GM18498 (cell line): ENCODE measurements around the gene MACF1.
"Not testable (repeated sequence)": the region's sequence is repeated elsewhere in the genome, so short reads cannot be mapped to it uniquely, and the experiment has no call there.

Experiments used
- ATAC-seq: cut with Tn5 transposase; IDR thresholded peaks from one replicate; pipeline ENCODE4 v1.9.1; 2021; ENCODE audit warnings: mild to moderate bottlenecking, moderate library complexity; ENCODE audit not compliant: unreplicated experiment

The MACF1 gene

DNA sequence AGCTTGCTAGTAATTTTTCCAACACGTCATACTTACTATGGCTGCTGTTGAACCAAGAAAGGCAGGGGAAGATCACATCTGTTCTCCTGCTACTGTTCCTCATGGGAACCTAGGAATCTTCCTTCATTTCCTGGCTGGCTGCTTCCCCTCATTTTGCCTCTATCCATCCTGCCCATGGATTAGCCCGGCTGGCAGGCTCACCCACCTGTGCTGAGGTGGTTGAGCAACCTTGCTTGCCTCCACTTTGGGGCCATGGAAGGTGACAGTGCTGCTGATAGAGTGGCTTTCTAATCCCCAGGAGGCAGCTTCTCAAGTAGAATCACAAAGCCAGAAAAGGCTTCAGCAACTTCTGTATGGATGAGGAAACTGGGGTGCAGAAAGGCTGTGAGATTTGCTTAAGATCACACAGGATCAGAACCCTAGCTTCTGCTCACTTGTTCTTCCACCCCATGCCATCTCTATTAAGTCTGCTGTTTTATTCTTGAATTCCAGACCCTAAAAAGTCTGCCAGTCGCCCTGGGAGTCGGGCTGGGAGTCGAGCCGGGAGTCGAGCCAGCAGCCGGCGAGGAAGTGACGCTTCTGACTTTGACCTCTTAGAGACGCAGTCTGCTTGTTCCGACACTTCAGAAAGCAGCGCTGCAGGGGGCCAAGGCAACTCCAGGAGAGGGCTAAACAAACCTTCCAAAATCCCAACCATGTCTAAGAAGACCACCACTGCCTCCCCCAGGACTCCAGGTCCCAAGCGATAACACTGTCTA is 280.7 kb downstream of the MACF1 start:
- ATAC-seq = no peak

DNA sequence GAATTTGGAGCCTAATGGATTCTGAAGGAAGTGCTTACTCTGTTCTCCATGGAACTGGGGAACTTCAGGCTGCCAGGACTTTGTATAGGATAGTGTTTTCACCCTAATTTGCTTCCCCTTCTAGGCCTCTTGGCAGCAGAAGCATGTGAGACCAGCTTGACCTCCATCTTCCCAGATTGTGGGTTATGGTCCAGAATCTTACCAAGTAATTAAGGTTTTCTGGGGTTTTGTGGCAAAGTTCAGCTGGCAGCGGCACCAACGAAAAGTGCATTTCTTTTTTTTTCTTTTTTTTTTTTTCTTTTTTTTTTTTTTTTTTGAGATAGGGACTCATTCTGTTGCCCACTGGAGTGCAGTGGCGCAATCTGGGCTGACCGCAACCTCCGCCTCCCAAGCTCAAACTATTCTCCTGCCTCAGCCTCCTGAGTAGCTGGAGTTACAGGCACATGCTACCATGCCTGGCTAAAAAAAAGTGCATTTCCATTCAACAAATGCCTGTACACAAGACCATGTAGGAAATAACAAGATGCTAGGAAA is 283.6 kb downstream of the MACF1 start:
- no peak for ATAC-seq

DNA sequence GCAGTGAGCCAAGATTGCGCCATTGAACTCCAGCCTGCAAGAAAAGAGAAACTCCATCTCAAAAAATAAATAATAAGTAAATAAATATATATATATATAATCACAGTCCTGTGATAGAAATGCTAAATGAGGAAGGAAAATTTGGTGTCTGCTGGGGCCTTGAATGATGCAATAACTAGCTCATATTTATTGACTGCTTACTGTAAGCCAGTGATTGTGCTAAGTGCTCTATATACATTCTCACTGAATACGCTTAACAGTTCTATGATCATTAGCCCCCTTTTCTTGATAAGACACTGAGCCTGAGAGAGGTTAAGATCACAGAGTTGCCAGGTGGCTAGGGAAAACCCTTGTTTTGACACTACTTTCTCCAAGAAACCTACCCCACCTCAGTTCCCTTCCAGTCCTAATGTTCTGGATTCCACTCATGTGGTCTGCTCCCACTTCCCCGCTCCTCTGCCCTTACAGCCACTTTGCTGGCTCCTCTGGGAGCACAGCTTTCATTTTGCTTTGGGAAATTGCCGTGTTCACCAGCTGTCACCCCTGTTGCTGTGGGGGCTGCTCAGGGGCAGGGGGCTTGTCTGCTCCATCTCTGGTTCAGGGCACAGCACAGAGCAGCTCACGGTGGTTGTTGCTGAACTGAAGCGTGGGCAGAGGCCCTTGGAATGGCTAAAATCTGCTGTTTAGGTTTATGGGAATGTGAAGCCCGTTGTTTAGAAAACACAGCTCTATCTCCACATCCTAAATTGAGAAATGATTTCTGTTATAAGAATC is 284.5 kb downstream of the MACF1 start:
- no peak for ATAC-seq

DNA sequence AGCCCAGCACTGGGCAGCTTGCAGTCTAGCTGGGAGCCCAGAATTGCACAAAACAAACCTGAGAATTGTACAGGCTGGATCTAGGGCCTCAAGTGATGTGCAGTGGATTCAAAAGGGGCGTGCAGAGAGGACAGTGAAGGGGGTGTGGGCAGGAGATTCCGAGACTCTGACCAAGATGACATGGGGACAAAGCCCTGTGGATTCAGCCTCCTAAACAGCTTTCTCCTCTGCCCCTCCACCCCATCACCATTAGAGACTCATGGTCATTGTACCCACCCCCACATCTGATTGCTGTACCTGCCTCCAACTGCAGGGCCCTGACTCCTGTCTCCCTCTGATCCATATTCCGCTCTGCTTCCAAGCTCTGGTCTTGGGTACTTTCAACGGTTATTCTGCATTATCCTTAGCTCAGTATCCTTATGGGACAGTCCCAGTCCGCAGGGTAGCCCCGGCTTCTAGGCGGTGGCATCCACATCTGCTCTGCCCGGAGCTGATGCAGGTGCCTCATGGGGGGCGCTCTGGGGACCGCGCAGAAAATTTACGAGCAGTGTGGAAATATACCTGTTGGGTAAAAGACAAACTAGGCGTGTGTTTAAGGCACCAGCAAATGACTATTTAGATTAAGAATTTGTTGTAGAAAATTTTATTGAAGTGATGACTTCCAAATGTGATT is 285.2 kb downstream of the MACF1 start:
- no peak for ATAC-seq

DNA sequence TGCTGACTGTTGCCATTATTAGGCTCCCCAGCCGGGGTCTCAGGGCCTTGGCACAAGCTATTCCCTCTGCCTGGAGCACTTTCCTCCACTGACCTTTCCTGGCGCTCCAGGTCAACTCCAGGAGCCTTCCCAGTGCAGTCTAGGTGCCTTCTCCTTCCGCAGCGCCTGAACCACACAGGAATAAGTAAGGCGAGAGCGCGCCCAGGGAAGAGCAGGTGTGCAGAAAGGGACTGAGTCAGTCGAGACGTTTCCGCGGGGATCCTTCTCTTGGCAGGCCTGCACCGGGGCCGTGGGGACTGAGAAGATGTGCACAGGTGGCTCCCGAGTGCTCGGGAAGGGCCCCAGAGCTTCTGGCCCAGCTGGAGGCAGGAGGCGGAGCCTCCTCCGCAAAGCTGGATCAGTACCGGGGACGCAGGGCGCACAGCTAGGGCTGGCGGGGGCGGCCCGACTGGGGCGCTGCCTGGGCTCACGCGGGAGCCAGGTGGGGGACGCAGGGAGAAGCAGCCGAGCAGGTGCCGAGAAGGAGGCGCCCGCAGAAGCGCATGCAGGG is 286.2 kb downstream of the MACF1 start:
- ATAC-seq = no peak

DNA sequence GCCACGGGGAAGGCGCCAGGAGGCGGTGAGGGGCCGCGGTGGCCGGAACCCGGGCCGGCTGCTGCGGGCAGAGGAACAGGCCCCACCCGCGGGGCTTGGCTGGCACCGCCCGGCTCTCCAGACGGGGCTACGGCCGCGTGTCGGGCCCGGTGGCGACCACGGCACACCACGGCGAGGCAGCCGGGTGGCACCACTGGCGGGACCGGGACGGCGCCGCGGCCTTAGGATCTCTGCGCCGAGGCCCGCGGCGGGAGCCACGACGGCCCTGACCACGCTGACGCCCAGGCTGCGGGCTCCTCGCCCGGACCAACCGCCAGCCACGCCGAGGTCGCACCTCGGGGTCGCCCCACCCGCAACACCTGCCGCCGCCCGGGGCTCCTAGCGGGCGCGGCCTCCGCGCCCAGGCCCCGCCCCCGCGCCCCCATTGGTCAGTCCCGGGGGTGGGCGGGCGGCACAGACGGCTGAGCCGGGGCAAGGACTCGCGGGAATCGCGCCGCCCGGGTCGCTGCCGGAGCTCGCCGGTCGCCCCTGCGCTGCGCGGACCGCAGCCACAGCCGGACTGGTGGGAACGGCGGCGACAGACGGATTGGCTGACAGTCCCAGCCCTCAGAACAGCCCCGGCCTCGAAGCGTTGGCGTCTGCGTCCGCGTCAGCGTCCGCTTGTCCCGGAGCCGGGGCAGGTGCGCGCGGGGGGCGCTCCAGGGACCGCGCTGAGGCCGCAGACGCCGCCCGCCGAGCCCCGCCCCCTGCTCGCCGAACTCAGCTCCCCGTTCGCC is 286.8 kb downstream of the MACF1 start, which contains the start of gene BMP8A:
TSS of gene BMP8A (plus strand) at position 491 of the 776 bp plus-strand sequence. CDS start 356 bp downstream, outside the sequence.
- ATAC-seq = peak; percentile 84

DNA sequence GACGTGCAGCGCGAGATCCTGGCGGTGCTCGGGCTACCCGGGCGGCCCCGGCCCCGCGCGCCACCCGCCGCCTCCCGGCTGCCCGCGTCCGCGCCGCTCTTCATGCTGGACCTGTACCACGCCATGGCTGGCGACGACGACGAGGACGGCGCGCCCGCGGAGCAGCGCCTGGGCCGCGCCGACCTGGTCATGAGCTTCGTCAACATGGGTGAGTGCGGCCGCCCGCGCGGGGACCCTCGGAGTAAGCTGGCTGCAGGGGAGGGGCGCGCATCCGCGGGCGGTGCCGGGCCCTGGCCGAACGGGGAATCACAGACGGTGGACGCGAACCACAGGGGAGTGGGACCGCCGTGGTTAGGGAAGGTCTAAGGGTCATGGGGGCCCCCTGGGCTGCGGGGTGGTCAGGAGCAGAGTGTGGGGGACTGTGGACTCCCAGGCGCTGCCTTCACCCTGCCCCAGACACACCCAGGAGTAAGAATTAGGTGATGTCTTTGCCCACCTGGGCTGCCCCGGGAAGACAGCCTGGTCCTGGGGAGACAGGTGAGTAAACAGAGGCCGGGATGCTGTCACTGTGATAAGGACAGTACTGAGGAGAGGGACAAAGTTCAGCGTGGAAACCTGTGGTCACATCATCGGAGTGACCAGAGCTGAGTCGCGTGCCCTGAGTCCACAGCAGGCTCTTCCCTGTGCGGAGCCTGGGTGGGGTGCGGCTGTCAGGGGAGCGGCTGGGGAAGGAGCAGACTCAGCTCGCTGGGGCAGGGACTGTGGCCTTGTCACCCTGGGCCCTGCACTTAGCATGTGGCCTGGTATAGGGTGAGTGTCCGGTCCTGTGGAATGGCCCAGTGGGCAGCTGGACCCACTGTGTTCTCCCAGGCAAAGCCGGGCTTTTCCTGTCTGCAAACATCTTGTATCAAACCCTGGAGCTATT is 287.9 kb downstream of the MACF1 start:
- not testable (repeated sequence) for ATAC-seq

DNA sequence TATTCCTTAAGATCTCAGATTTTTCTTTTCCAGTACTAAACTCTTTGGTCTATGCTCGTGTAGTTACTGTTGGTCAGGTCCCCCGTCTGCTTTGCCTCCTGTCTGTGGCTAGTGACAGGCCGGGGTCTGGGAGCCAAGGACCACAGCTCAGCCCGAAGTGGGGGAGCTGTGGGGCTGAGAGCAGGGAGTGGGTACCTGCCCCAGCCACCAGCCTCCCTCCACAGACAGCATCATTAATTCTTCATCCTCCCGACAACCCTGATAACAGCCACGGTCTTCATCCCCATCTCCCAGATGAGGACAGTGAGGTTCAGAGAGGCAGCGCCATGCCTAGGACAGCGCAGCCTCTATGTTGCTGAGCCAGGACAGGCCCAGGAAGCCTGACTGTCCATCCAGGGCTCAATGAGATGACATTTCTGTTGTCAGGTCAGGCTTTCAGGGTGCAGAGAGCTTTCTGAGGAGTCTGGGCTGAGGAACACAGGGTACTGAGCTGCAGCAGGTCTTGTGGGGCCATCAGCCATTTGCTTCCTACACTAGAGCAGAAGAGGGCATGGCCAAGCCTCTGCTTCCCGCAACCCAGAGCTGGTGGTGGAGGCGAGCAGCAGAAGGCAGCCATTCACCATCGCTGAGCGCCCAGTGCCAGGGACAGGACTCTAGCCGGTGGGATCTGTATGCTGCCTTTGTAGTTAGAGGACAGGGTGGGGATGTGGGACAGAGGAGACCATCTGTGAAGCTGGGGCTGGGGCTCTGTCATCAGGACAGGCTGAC is 288.7 kb downstream of the MACF1 start:
- ATAC-seq = not testable (repeated sequence)

DNA sequence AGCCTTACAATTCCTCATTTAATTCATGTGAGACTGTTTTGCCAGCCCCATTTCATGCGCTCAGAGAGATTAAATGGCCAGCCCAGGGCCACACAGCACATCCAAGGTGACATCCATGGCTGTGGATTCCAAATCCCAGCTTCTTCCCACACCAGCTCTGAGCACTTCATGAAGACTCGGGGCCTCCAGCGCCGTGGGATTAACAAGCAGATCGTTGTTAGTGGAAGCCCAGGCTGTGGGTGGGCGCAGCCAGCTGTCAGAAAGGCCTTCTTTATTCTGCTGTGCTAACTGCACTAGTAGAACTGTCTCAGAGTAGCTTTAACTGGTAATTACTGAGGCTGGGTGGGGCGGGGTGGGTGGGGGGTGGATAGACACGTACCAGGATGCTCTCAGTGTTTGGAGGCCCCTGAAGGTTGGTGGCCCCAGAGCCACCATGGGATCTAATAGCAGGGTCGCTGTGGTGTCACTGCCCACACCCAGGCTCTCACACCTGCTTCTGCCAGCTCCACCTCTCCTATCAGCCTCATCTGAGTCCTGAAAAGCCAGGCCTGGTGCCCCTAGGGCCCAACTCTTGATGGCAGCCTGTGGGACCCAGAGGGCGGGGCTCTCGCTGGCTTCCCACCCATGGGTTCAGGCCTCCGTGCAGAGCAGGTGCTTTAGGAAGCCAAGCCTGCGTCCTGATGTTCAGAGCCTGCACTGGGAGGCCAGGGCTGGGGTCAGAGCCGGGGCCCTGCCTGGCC is 290.3 kb downstream of the MACF1 start:
- no peak for ATAC-seq

DNA sequence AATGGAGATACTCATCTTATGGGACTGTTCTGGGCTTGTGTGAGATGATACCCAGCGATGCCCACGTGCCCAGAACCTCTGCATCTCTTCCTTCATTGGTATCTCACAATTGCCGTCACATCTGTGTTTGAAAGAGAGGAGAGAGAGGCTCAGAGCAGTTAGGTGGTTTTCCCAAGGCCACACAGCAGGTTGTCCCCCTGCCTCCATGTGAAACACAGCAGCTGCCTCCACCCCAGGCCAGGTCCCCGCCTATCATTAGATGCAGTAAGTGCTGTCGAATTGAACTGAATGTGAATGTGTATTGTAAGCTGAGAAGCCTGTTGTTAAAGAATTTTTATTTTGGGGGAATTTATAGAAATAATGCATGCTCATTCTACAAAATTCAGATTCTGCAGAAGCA is 292.0 kb downstream of the MACF1 start:
- not testable (repeated sequence) for ATAC-seq

DNA sequence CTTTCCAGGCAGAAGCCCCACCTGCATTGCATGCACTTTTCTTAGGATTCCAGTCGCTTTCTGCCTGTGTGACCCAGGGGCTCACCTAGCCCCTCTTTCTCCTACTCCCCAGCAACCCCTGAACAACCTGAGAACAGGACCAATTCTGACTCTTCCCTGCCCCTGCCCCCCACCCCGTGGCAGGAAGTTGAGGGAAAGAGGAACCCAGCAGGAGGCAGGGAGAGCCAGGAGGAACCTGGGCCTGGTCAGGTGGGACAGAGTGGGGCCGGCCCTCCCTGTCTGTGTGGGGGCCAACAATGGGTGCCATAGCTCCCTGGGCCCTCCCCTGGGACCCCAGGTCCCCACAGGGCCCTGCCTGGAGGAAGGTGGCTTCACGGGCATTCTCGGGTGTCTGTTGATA is 293.1 kb downstream of the MACF1 start:
- ATAC-seq = no peak

DNA sequence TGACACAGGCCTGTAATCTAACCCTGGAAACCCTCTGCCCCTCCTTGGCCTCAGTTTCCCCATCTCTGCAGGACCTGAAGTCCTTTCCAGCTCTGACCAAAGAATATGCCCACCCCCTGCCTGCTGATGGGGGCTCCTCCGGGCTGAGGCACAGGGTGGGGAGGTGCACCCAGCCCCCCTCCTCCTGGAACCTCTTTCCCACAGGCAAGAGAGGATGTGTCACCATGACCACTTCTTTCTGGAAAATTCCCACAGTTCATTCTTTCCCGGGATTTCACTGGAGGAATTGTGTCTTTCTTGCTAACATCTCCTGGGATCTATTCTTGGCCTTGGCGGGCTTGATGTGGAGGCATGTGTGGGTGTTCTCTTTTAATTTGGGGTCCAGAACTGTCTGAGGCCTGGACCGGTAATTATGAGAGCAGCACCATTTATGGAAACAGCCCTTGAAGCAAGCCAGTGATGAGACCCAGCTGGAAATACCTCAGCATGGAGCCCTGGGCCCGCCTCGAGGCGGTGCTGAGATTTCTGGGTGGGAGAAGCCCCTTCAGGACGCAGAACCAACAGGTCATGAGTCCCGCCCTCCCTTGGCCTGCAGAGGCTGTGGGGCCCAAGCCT is 293.7 kb downstream of the MACF1 start:
- ATAC-seq = not testable (repeated sequence)

DNA sequence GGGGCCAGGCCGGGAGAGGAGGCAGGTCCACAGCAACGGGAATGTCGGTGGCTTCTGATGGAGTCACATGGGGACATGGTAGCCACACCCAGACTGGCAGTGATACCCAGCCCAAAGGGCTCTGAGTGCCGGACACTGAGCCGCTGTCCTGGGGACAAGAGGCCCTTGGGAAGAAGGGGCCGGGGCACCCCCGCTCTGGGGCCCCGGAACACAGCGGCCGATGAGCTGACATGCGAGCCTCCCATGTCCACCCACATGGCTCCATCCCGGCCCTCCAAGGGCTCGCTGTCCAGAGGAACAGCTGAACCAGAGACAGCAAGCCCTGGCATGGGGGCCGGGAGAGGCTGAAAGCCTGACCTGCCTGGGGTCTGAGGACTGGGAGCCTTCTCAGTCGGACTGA is 294.3 kb downstream of the MACF1 start:
- not testable (repeated sequence) for ATAC-seq

DNA sequence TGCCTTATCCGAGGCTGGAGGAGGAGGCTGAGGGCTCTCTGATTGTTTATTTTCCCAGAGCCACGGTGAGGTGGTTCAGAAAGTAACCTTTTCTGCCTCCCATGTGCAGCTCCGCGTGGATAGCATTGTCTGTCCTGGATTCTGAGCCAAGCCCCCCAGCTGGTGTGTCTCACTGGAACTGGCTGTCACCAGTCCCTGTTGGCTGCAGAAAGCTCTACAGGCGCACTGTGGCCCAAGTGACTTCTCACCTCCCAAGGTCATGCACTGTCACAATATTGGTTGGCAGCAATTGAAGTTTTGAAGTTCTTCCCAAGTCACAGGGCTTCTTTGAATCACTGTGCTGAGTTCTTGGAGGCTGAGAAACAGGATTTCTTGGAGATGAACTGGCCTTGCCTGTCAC is 295.2 kb downstream of the MACF1 start:
- ATAC-seq = no peak

DNA sequence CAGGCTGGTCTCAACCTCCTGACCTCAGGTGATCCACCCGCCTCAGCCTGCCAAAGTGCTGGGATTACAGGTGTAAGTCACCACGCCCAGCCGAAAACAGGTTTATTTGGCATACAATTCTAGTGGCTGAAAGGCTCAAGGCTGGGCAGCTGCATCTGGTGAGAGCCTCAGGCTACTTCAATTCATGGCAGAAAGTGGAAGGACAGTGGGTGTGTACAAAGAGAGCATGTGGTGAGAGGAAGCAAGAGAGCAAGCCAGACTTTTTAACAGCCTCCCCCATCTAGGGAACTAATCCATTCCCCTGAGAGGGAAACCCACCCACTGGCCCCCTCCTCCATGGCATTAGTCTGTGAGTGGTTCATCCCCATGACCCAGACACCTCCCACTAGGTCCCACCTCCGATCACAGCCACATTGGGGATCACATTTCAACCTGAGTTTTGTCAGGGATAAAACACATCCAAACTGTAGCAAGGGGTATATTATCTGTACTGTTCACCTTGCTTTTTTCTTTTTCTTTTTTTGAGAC is 296.4 kb downstream of the MACF1 start:
- no peak for ATAC-seq

DNA sequence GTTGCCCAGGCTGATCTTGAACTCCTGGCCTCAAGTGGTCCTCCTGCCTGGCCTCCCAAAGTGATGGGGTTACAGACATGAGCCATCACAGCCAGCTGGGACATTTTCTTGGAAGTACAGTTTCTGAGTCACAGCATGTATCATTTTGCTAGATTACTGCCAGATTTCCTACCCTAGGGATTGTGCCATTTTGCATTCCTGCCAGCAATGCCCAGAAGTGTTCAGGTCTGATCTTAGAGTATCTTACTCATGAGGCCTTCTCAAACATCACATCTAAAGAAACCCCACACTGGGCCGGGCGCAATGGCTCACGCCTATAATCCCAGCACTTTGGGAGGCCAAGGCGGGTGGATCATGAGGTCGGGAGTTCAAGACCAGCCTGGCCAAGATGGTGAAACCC is 297.2 kb downstream of the MACF1 start:
- no peak for ATAC-seq

DNA sequence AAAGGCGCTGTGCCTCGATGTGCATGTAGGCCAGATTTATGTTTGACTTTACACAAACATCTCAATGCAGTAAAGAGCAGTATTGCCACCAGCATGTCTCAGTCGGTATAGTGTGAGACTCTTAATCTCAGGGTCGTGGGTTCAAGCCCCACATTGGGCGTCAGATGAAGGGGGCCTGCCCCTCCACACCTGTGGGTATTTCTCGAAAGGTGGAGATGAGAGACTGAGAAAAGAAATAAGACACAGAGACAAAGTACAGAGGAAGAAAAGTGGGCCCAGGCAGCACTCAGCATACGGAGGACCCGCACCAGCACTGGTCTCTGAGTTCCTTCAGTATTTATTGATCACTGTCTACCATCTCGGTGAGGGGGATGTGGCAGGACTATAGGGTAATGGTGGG is 299.9 kb downstream of the MACF1 start:
- not testable (repeated sequence) for ATAC-seq
